Measurements from ENCODE around the gene KCNIP3.

The KCNIP3 gene

GRCh38 chr2:95381212-95382191, 84.4 kb downstream of the KCNIP3 start:
- no peak for TF ChIP-seq CTCF (IDR thresholded peaks at IDR 0.05; ENCODE audit: low read depth, low read length, missing control alignments)
- H3K4me3 ChIP-seq (ENCODE audit: low read depth, low read length) = no peak overlapping the region
- no peak for DNase-seq (ENCODE audit: low read depth)

DNA sequence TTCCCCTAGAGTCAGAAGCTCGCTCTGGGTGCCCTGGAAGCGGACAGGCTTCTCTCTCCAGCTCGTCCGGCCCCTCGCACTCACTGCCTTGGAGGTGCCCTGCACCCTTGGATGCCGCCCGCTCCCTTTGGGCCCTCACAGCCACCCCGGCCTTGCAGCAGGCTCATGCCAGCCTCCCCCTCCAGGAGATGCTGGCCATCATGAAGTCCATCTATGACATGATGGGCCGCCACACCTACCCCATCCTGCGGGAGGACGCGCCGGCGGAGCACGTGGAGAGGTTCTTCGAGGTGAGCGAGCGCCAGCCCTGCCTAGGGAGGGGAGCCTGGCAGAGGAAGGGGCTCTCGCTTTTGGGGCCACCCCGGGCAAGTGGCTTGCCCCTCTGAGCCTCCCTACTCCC, 85.0 kb downstream of the KCNIP3 start:
- no peak overlapping the region for H3K4me3 ChIP-seq (ENCODE audit: low read depth, low read length)
- DNase-seq (ENCODE audit: low read depth) = no peak
- no peak for TF ChIP-seq CTCF (IDR thresholded peaks at IDR 0.05; ENCODE audit: low read depth, low read length, missing control alignments)

DNA sequence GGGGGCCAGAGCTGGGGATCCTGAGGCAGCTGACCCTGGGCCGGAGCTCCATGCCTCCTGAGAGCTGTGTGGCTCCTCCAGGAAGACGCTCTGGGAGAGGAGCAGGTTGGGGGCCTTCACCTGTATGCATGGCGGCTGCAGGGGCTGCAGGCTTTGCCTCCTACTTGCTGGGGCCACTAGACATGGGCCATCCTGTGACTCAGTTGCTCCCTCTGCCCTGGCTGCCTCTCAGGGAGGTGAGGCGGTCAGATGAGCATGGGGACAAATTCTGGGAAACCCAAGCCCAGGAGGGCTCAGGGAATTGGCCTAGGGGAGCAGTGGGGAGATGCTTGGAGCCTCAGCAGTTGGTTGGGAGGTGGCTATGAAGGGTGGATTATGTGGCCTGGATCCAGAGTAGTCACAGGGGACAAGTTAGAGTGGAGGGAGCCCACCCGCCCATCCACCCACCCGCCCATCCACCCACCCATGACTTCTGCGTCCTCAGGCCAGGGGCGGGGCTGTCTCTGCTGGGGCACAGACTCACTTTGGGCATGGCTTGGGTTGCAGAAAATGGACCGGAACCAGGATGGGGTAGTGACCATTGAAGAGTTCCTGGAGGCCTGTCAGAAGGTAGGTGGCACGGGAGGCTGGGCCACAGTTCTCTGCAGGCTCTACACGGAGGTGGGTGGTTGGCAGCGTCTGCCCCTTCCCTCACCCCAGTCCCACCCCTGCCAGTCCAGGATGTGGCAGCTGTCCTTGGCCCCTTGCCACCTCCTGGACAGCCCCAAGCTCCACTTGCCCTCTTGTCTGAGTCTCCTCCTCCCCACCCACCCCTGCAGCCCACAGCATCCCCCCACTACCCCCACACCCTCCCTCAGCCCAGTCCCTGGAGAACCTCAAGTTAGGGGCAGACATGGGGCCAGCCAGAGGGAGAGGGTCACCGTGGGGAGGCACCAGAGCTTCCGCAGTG, 85.8 kb downstream of the KCNIP3 start:
- no peak for DNase-seq (ENCODE audit: low read depth)
- no peak for TF ChIP-seq CTCF (IDR thresholded peaks at IDR 0.05; ENCODE audit: low read depth, low read length, missing control alignments)
- H3K4me3 ChIP-seq (ENCODE audit: low read depth, low read length) = no peak overlapping the region

DNA sequence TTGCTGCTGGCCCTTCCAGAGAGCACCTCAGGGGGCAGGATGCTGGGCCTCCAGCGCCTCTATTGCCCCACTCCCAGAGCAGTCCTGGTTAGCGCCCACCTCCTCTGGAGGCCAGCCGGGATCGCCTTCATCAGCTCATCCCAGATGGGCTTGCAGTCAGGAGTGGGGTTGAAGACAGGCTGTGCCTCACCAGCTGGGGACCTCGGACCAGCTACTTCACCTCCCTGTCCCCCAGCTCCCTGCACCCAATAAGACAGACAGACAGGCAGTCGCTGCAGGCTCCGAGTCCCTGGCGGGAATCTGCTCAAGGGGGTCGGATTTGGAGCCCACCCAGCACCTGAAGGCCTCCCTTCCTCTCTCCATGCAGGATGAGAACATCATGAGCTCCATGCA, 86.5 kb downstream of the KCNIP3 start:
- TF ChIP-seq CTCF (IDR thresholded peaks at IDR 0.05; ENCODE audit: low read depth, low read length, missing control alignments) = no peak
- H3K4me3 ChIP-seq (ENCODE audit: low read depth, low read length) = no peak overlapping the region
- no peak for DNase-seq (ENCODE audit: low read depth)

DNA sequence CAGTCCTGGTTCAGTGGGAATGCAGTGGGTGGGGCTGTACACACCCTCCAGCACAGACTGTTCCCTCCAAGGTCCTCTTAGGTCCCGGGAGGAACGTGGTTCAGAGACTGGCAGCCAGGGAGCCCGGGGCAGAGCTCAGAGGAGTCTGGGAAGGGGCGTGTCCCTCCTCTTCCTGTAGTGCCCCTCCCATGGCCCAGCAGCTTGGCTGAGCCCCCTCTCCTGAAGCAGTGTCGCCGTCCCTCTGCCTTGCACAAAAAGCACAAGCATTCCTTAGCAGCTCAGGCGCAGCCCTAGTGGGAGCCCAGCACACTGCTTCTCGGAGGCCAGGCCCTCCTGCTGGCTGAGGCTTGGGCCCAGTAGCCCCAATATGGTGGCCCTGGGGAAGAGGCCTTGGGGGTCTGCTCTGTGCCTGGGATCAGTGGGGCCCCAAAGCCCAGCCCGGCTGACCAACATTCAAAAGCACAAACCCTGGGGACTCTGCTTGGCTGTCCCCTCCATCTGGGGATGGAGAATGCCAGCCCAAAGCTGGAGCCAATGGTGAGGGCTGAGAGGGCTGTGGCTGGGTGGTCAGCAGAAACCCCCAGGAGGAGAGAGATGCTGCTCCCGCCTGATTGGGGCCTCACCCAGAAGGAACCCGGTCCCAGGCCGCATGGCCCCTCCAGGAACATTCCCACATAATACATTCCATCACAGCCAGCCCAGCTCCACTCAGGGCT, 87.9 kb downstream of the KCNIP3 start:
- TF ChIP-seq CTCF (IDR thresholded peaks at IDR 0.05; ENCODE audit: low read depth, low read length, missing control alignments) = no peak
- DNase-seq (ENCODE audit: low read depth) = no peak
- H3K4me3 ChIP-seq (ENCODE audit: low read depth, low read length) = no peak overlapping the region

DNA sequence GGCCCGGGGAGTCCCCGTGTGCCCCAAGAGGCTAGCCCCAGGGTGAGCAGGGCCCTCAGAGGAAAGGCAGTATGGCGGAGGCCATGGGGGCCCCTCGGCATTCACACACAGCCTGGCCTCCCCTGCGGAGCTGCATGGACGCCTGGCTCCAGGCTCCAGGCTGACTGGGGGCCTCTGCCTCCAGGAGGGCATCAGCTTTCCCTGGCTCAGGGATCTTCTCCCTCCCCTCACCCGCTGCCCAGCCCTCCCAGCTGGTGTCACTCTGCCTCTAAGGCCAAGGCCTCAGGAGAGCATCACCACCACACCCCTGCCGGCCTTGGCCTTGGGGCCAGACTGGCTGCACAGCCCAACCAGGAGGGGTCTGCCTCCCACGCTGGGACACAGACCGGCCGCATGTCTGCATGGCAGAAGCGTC, 88.4 kb downstream of the KCNIP3 start:
- H3K4me3 ChIP-seq (ENCODE audit: low read depth, low read length) = no peak overlapping the region
- no peak for DNase-seq (ENCODE audit: low read depth)
- TF ChIP-seq CTCF (IDR thresholded peaks at IDR 0.05; ENCODE audit: low read depth, low read length, missing control alignments) = no peak
